ENCODE data around the gene TBX4.

Gene TBX4

GRCh38 chr17:61412860-61413660 lies 39.2 kb upstream of the TBX4 start:
- no peak for DNase-seq (ENCODE audit: low spot score)

- DNase-seq (ENCODE audit: low spot score), result no peak
Observed at GRCh38 chr17:61413661-61414126, 38.5 kb upstream of the TBX4 start.

GRCh38 chr17:61414141-61414935 lies 37.9 kb upstream of the TBX4 start:
- DNase-seq (ENCODE audit: low spot score), result no peak

GRCh38 chr17:61414936-61415251 lies 37.3 kb upstream of the TBX4 start:
- DNase-seq (ENCODE audit: low spot score), result no peak

GRCh38 chr17:61415374-61416210 lies 36.6 kb upstream of the TBX4 start:
- no peak for DNase-seq (ENCODE audit: low spot score)

- no peak for DNase-seq (ENCODE audit: low spot score)
Observed at GRCh38 chr17:61416211-61416539, 36.0 kb upstream of the TBX4 start.

GRCh38 chr17:61416540-61417363 lies 35.5 kb upstream of the TBX4 start:
- peak; percentile 88 for DNase-seq (ENCODE audit: low spot score)

- no peak for DNase-seq (ENCODE audit: low spot score)
Observed at GRCh38 chr17:61418449-61418848, 33.8 kb upstream of the TBX4 start.

- no peak for DNase-seq (ENCODE audit: low spot score)
Observed at GRCh38 chr17:61419496-61420046, 32.7 kb upstream of the TBX4 start.

GRCh38 chr17:61420052-61420451 lies 32.2 kb upstream of the TBX4 start:
- DNase-seq (ENCODE audit: low spot score), result no peak

GRCh38 chr17:61420745-61421398 lies 31.4 kb upstream of the TBX4 start:
- no peak for DNase-seq (ENCODE audit: low spot score)

GRCh38 chr17:61421460-61421859 lies 30.8 kb upstream of the TBX4 start:
- DNase-seq (ENCODE audit: low spot score), result no peak

- DNase-seq (ENCODE audit: low spot score), result no peak
Observed at GRCh38 chr17:61422116-61422799, 30.0 kb upstream of the TBX4 start.

GRCh38 chr17:61422869-61423268 lies 29.4 kb upstream of the TBX4 start:
- DNase-seq (ENCODE audit: low spot score), result no peak

GRCh38 chr17:61423967-61424649 lies 28.1 kb upstream of the TBX4 start:
- no peak for DNase-seq (ENCODE audit: low spot score)

GRCh38 chr17:61425682-61426481 lies 26.3 kb upstream of the TBX4 start:
- no peak for DNase-seq (ENCODE audit: low spot score)

- peak; percentile 71 for DNase-seq (ENCODE audit: low spot score)
Observed at GRCh38 chr17:61426482-61427304, 25.5 kb upstream of the TBX4 start.

- no peak for DNase-seq (ENCODE audit: low spot score)
Observed at GRCh38 chr17:61427567-61427966, 24.7 kb upstream of the TBX4 start.
